HepG2 (cell line): ENCODE data around the gene NUP214. TPM values are rescaled to one million over a fixed set of nuclear protein-coding genes. Genes with fewer than 3 reads are reported as not detected.

Experiments used
- ATAC-seq: fragments of 200-7000 bp; cut with Tn5 transposase; 3 replicates; pipeline ENCODE4 v1.9.1; 2020; ENCODE audit warnings: mild to moderate bottlenecking, moderate library complexity
- BruUV-seq: library from RNA; stranded (reverse); fragments of 400-500 nt; replicated peaks from 2 replicates; lab custom pipeline; 2021; lab: Mats Ljungman, UMichigan
- CTCF ChIA-PET: fragments of 300-600 bp; formaldehyde crosslinking; extraction: SDS; loops from one replicate; lab custom pipeline; 2021; ENCODE audit warnings: low total read pairs, inconsistent platforms, low intra/inter-chr PET ratio; lab: Yijun Ruan, JAX
- POLR2A ChIA-PET: fragments of 350-600 bp; sonication (Branson Sonifier 250); formaldehyde crosslinking; loops from one replicate; lab custom pipeline; 2020; ENCODE audit warnings: antibody characterized with exemption, inconsistent platforms; lab: Yijun Ruan, JAX
- DNase-seq: peaks from one replicate; pipeline ENCODE4 v3.0.0-alpha.2; 2015; ENCODE audit warnings: low spot score
- FAIRE-seq: peaks from 3 replicates; lab custom pipeline; 2011; peaks lifted over from hg19 to GRCh38; lab: Jason Lieb, UNC
- H2AFZ ChIP-seq: one replicate; pipeline ENCODE4 v1.6.1; 2011; ENCODE audit warnings: low read length, inconsistent platforms
- H3K27ac ChIP-seq: fragments of 300-600 bp; 3 replicates; pipeline ENCODE4 v1.8.0; 2011; ENCODE audit warnings: mixed run types, mild to moderate bottlenecking, mixed read lengths, low read length, inconsistent platforms; ENCODE audit not compliant: insufficient read depth; ENCODE audit errors: extremely low read length
- H3K27me3 ChIP-seq, 2 experiments: fragments of 200-600 bp in 1 of 2; 2 replicates in 1 of 2; 3 replicates in 1 of 2; pipeline versions ENCODE4 v1.6.0 to v1.8.0; 2011; ENCODE audit warnings: low read length in 2 of 2, mild to moderate bottlenecking in 2 of 2, moderate library complexity in 2 of 2, inconsistent platforms in 1 of 2; ENCODE audit not compliant: insufficient read depth in 2 of 2, control insufficient read depth in 1 of 2
- H3K36me3 ChIP-seq, 2 experiments: fragments of 200-600 bp in 1 of 2; replicated peaks in 1 of 2; 2 replicates in 1 of 2; 3 replicates in 1 of 2; pipeline versions ENCODE4 v1.5.1 to v1.8.0; 2011; ENCODE audit warnings: low read length in 2 of 2, inconsistent platforms in 1 of 2; ENCODE audit not compliant: insufficient read depth in 2 of 2, control insufficient read depth in 1 of 2
- H3K4me1 ChIP-seq: 2 replicates; pipeline ENCODE4 v1.5.1; 2012; ENCODE audit warnings: low read length, inconsistent platforms; ENCODE audit not compliant: insufficient read depth
- H3K4me2 ChIP-seq: 2 replicates; pipeline ENCODE4 v1.6.0; 2011; ENCODE audit warnings: low read depth, low read length, inconsistent platforms
- H3K4me3 ChIP-seq, 3 experiments: fragments of 200-600 bp in 1 of 3; sonication (generic), shearing (Covaris generic) in 1 of 3; replicated peaks in 1 of 3; 2 replicates each; pipeline ENCODE4 v1.5.1; 2011 to 2016; ENCODE audit warnings: low read length in 3 of 3, inconsistent platforms in 2 of 3, low read depth in 2 of 3, mild to moderate bottlenecking in 2 of 3, control low read depth in 1 of 3, mixed read lengths in 1 of 3; ENCODE audit not compliant: insufficient read depth in 1 of 3
- H3K79me2 ChIP-seq: one replicate; pipeline ENCODE4 v1.6.1; 2011; ENCODE audit warnings: low read length, inconsistent platforms; ENCODE audit not compliant: insufficient read depth
- H3K9ac ChIP-seq: 2 replicates; pipeline ENCODE4 v1.6.0; 2011; ENCODE audit warnings: mild to moderate bottlenecking, low read depth, low read length, inconsistent platforms; ENCODE audit not compliant: insufficient read depth
- H3K9me3 ChIP-seq: 2 replicates; pipeline ENCODE4 v1.5.1; 2012; ENCODE audit warnings: mild to moderate bottlenecking, low read length
- H4K20me1 ChIP-seq: 2 replicates; pipeline ENCODE4 v1.6.0; 2011; ENCODE audit warnings: inconsistent platforms, mild to moderate bottlenecking, low read length, moderate library complexity; ENCODE audit not compliant: insufficient read depth
- AGO2 ChIP-seq: fragments of 200-400 bp; formaldehyde crosslinking; optimal IDR thresholded peaks from 2 replicates; pipeline ENCODE3; 2017; ENCODE audit warnings: mild to moderate bottlenecking, low read depth, low read length, moderate library complexity
- ATF1 ChIP-seq: IDR thresholded peaks from 2 replicates; pipeline ENCODE4 v1.6.1; 2016; ENCODE audit warnings: mild to moderate bottlenecking, control low read depth
- CC2D1A ChIP-seq: sonication (generic); formaldehyde crosslinking; IDR thresholded peaks from 2 replicates; pipeline ENCODE4 v1.8.1; 2023; ENCODE audit warnings: mild to moderate bottlenecking, missing genetic modification reagents
- KDM5A ChIP-seq: fragments of 200-600 bp; sonication (generic); IDR thresholded peaks from 2 replicates; pipeline ENCODE4 v1.7.0; 2018; ENCODE audit warnings: antibody characterized with exemption, mild to moderate bottlenecking, low read length, borderline replicate concordance
- RBM22 ChIP-seq: fragments of 200-400 bp; formaldehyde crosslinking; optimal IDR thresholded peaks from 2 replicates; pipeline ENCODE3; 2017; ENCODE audit warnings: mild to moderate bottlenecking, low read length, moderate library complexity
- RELA ChIP-seq: sonication (generic); formaldehyde crosslinking; IDR thresholded peaks from 2 replicates; pipeline ENCODE4 v1.4.0; 2020; ENCODE audit warnings: missing genetic modification reagents
- REXO4 ChIP-seq: sonication (generic); formaldehyde crosslinking; IDR thresholded peaks from 2 replicates; pipeline ENCODE4 v1.8.0; 2022; ENCODE audit warnings: missing genetic modification reagents, mild to moderate bottlenecking, borderline replicate concordance
- SATB2 ChIP-seq: sonication (generic); formaldehyde crosslinking; IDR thresholded peaks from 2 replicates; pipeline ENCODE4 v1.5.0; 2020; ENCODE audit warnings: missing genetic modification reagents
- ZBTB1 ChIP-seq: sonication (generic); formaldehyde crosslinking; IDR thresholded peaks from 2 replicates; pipeline ENCODE4 v1.4.0; 2020; ENCODE audit warnings: missing genetic modification reagents, borderline replicate concordance
- ZBTB8A ChIP-seq: sonication (generic); formaldehyde crosslinking; IDR thresholded peaks from 2 replicates; pipeline ENCODE4 v1.4.0; 2020; ENCODE audit warnings: mild to moderate bottlenecking, low read depth, missing genetic modification reagents, borderline replicate concordance
- ZNF10 ChIP-seq: sonication (generic); formaldehyde crosslinking; IDR thresholded peaks from 2 replicates; pipeline ENCODE4 v1.4.0; 2020; ENCODE audit warnings: mild to moderate bottlenecking, low read depth, missing genetic modification reagents, borderline replicate concordance
- ZNF136 ChIP-seq: sonication (generic); formaldehyde crosslinking; IDR thresholded peaks from 2 replicates; pipeline ENCODE4 v1.8.1; 2022; ENCODE audit warnings: low read depth, mild to moderate bottlenecking, moderate library complexity, missing genetic modification reagents
- ZNF562 ChIP-seq: sonication (generic); formaldehyde crosslinking; IDR thresholded peaks from 2 replicates; pipeline ENCODE4 v1.8.0; 2022; ENCODE audit warnings: missing genetic modification reagents, borderline replicate concordance
- ZNF703 ChIP-seq: sonication (generic); formaldehyde crosslinking; IDR thresholded peaks from 2 replicates; pipeline ENCODE4 v1.5.1; 2020; ENCODE audit warnings: missing genetic modification reagents, mild to moderate bottlenecking, moderate library complexity, borderline replicate concordance
- ZSCAN21 ChIP-seq: sonication (generic); formaldehyde crosslinking; IDR thresholded peaks from 2 replicates; pipeline ENCODE4 v1.8.0; 2022; ENCODE audit warnings: mild to moderate bottlenecking, missing genetic modification reagents, moderate library complexity, borderline replicate concordance
- WGBS: methylation state at CpG from one replicate; pipeline ENCODE4 v1.1.6; 2017; ENCODE audit warnings: low lambda C conversion rate; 5-methylcytosine and 5-hydroxymethylcytosine counted together
- in situ Hi-C: cut with HindIII; loops from 2 replicates; pipeline ENCODE4 v1.10.0; 2017; ENCODE audit warnings: low pct_unique_long_range_greater_than_20kb; ENCODE audit not compliant: extremely low pct_ligation_motif_present
- intact Hi-C: fragments of 100-400 bp; cut with micrococcal nuclease; formaldehyde crosslinking; loops from one replicate; pipeline ENCODE4 v1.10.0; 2022; ENCODE audit not compliant: unreplicated experiment
- polyA plus RNA-seq, 8 experiments: library from polyadenylated mRNA; depleted of rRNA in 3 of 8; stranded (reverse) in 7 of 8; unstranded in 1 of 8; fragments of >200 nt; fragmentation: Illumina TruSeq in 4 of 8; extraction: Trizol in 4 of 8; gene quantifications; 2 replicates each; pipeline versions ENCODE4 v1.2.1 to v1.2.3, GENCODE V29; 2011 to 2016; ENCODE audit warnings: low read depth in 4 of 8, missing spikeins in 1 of 8, mixed read lengths in 1 of 8; ENCODE audit not compliant: insufficient read depth in 1 of 8
- total RNA-seq, 5 experiments: library from RNA; depleted of rRNA; stranded (reverse); fragments of >200 nt; fragmentation: Illumina TruSeq; extraction: Trizol; gene quantifications; 2 replicates each; pipeline ENCODE4 v1.2.3, GENCODE V29; 2016; ENCODE audit warnings: low read depth in 1 of 5
- TF ChIP-seq, protein P1 (sequence below): fragments of 450-650 bp; IDR thresholded peaks from 2 replicates; pipeline ENCODE4 v1.6.1; 2017
- TF ChIP-seq, protein P2 (sequence below): sonication (generic); formaldehyde crosslinking; IDR thresholded peaks from 2 replicates; pipeline ENCODE4 v1.4.0; 2020; ENCODE audit warnings: missing genetic modification reagents, borderline replicate concordance

NUP214 gene
- total and polyA plus RNA-seq, 2 of the 13 experiments (the other 11 are each of a cell fraction or from before 2014, with no cell fraction given): 8.4 to 16.0 TPM

DNA sequence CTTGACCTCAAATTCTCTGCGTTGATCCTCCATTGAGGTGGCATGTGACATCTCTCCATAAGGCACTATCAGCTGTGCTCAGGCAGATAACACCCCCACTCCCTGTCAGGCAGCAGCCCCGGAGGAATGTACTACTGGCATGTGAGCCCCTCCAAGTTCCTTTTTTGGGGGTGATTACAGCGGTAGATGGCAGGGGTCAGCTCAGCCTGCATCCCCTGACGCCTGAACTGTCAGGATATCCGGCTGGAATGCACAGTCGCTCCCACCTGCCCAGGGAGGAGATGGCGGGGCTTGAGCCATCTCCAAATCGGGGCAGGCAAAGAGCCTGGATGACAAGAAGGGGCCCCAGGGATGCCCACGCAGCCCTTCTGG is 110.1 kb downstream of the NUP214 start:
- Histone ChIP-seq H3K79me2 (no peaks in the 10 kb centered on the region), H3K4me1 (peaks cover 27% of the 10 kb centered on the region), H2AFZ (no peak overlapping the region), H3K4me2 (no peak overlapping the region), H3K27me3 (no peaks in the 10 kb centered on the region), H4K20me1 (no peaks in the 10 kb centered on the region), H3K4me3 (no peak overlapping the region), H3K9ac (no peak overlapping the region), H3K36me3 (peaks cover 13 to 40% of the 10 kb centered on the region in 2 experiments; a peak in 4 of 5 replicates), H3K27ac (no peak overlapping the region), H3K9me3 (no peaks in the 10 kb centered on the region)
- in situ Hi-C loops: no loop called here
- ATAC-seq (no peak), DNase-seq (no peak), FAIRE-seq (no peak)
- 100% methylated on average over 6 of the region's 9 CpGs for WGBS
- POLR2A ChIA-PET: no interaction called here
- CTCF ChIA-PET: no interaction called here
- no TSS peak for BruUV-seq
- intact Hi-C loops: no loop called here
- TF ChIP-seq, protein P1, sequence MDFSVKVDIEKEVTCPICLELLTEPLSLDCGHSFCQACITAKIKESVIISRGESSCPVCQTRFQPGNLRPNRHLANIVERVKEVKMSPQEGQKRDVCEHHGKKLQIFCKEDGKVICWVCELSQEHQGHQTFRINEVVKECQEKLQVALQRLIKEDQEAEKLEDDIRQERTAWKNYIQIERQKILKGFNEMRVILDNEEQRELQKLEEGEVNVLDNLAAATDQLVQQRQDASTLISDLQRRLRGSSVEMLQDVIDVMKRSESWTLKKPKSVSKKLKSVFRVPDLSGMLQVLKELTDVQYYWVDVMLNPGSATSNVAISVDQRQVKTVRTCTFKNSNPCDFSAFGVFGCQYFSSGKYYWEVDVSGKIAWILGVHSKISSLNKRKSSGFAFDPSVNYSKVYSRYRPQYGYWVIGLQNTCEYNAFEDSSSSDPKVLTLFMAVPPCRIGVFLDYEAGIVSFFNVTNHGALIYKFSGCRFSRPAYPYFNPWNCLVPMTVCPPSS: no peak
- peak; percentile 57 for TF ChIP-seq RBM22
- TF ChIP-seq AGO2: peak; percentile 27

DNA sequence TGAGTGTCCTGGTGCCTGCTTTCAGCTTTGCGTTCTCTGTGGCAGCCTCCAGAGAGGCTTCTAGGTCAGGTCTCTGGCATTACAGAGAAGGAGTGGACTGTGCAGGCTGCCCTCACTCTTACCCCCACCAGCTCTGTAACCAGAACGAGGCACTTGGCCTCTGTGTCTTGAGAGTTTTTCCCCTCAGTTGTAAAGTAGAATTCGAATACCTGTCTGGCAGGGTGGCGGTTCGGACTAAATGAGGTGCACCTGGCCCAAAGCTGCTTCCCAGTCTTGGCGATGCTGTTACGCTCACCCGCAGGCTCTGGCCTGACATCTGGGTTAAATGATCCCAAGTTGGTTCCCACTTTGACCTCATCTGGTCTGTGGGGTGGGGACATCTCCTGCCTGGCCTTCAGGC is 110.8 kb downstream of the NUP214 start:
- ATAC-seq (no peak), FAIRE-seq (no peak), DNase-seq (no peak)
- no peak overlapping the region for H3K27ac ChIP-seq
- no peak overlapping the region for H3K9ac ChIP-seq
- H3K79me2 ChIP-seq: no peaks in the 10 kb centered on the region
- H2AFZ ChIP-seq: no peak overlapping the region
- CTCF ChIA-PET: no interaction called here
- H3K27me3 ChIP-seq: no peaks in the 10 kb centered on the region
- peaks cover 32% of the 10 kb centered on the region for H3K4me1 ChIP-seq
- H3K4me2 ChIP-seq: no peak overlapping the region
- H3K36me3 ChIP-seq: peaks cover 12 to 37% of the 10 kb centered on the region in 2 experiments; a peak in 4 of 5 replicates
- WGBS: 90% methylated on average over 7 of the region's 8 CpGs
- no TSS peak for BruUV-seq
- H3K4me3 ChIP-seq: no peak overlapping the region
- no peaks in the 10 kb centered on the region for H3K9me3 ChIP-seq
- intact Hi-C loops: no loop called here
- POLR2A ChIA-PET: no interaction called here
- in situ Hi-C loops: no loop called here
- H4K20me1 ChIP-seq: no peaks in the 10 kb centered on the region
- TF ChIP-seq ZBTB8A (CRISPR knock-in tag): no peak
- no peak for TF ChIP-seq ZNF136 (CRISPR knock-in tag)
- no peak for TF ChIP-seq ZBTB1
- no peak for TF ChIP-seq ZSCAN21 (CRISPR knock-in tag)
- no peak for TF ChIP-seq ZNF703 (CRISPR knock-in tag)
- TF ChIP-seq ZNF562: no peak
- TF ChIP-seq SATB2: no peak
- TF ChIP-seq RELA (CRISPR knock-in tag): no peak
- TF ChIP-seq, protein P2, sequence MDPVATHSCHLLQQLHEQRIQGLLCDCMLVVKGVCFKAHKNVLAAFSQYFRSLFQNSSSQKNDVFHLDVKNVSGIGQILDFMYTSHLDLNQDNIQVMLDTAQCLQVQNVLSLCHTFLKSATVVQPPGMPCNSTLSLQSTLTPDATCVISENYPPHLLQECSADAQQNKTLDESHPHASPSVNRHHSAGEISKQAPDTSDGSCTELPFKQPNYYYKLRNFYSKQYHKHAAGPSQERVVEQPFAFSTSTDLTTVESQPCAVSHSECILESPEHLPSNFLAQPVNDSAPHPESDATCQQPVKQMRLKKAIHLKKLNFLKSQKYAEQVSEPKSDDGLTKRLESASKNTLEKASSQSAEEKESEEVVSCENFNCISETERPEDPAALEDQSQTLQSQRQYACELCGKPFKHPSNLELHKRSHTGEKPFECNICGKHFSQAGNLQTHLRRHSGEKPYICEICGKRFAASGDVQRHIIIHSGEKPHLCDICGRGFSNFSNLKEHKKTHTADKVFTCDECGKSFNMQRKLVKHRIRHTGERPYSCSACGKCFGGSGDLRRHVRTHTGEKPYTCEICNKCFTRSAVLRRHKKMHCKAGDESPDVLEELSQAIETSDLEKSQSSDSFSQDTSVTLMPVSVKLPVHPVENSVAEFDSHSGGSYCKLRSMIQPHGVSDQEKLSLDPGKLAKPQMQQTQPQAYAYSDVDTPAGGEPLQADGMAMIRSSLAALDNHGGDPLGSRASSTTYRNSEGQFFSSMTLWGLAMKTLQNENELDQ (CRISPR knock-in tag): no peak
- TF ChIP-seq CC2D1A (CRISPR knock-in tag): no peak
- no peak for TF ChIP-seq ATF1 (CRISPR knock-in tag)
- TF ChIP-seq ZNF10 (CRISPR knock-in tag): no peak
- TF ChIP-seq REXO4 (CRISPR knock-in tag): no peak
- no peak for TF ChIP-seq KDM5A
